IMR-90 (cell line): ENCODE results near the gene LRP1B. TPM values are rescaled to one million over a fixed set of nuclear protein-coding genes. Genes with fewer than 3 reads are reported as not detected.

Experiments used
- ATAC-seq: fragments of 200-7000 bp; cut with Tn5 transposase; 2 replicates; pipeline ENCODE4 v1.9.1; 2020; ENCODE audit warnings: low read depth, mild to moderate bottlenecking, moderate library complexity
- BruUV-seq: library from RNA; stranded (reverse); fragments of 400-500 nt; replicated peaks from 2 replicates; lab custom pipeline; 2021; lab: Mats Ljungman, UMichigan
- CTCF ChIA-PET: fragments of 300-600 bp; formaldehyde crosslinking; extraction: SDS; loops from one replicate; lab custom pipeline; 2021; ENCODE audit warnings: antibody characterized with exemption; lab: Yijun Ruan, JAX
- POLR2A ChIA-PET: fragments of 300-600 bp; sonication (Branson Sonifier 250); formaldehyde crosslinking; loops from one replicate; lab custom pipeline; 2022; ENCODE audit warnings: antibody characterized with exemption; ENCODE audit not compliant: unreplicated experiment; lab: Charles Lee
- DNase-seq: peaks from one replicate; pipeline ENCODE4 v3.0.0; 2013
- H2AFZ ChIP-seq: replicated peaks from 2 replicates; pipeline ENCODE3; 2013; ENCODE audit warnings: low read length, mild to moderate bottlenecking; ENCODE audit not compliant: poor library complexity
- H2AK5ac ChIP-seq: 2 replicates; pipeline ENCODE4 v1.6.1; 2013; ENCODE audit warnings: low read depth, low read length, inconsistent platforms
- H2AK9ac ChIP-seq: replicated peaks from 2 replicates; pipeline ENCODE3; 2013; ENCODE audit warnings: mild to moderate bottlenecking, low read depth, low read length, moderate library complexity; ENCODE audit not compliant: poor library complexity
- H2BK120ac ChIP-seq: 2 replicates; pipeline ENCODE4 v1.6.1; 2013; ENCODE audit warnings: low read depth, low read length, inconsistent platforms
- H2BK15ac ChIP-seq: 3 replicates; pipeline ENCODE4 v1.6.1; 2013; ENCODE audit warnings: low read depth, low read length, inconsistent platforms
- H2BK20ac ChIP-seq: 2 replicates; pipeline ENCODE4 v1.6.1; 2013; ENCODE audit warnings: low read depth, mild to moderate bottlenecking, inconsistent platforms, low read length, moderate library complexity
- H2BK5ac ChIP-seq: 2 replicates; pipeline ENCODE4 v1.6.1; 2013; ENCODE audit warnings: mild to moderate bottlenecking, low read depth, low read length, inconsistent platforms; ENCODE audit not compliant: poor library complexity, severe bottlenecking
- H3K14ac ChIP-seq: replicated peaks from 2 replicates; pipeline ENCODE4 v1.6.1; 2013; ENCODE audit warnings: low read depth, low read length, inconsistent platforms
- H3K18ac ChIP-seq: 2 replicates; pipeline ENCODE4 v1.6.1; 2013; ENCODE audit warnings: low read depth, low read length, control low read depth
- H3K23ac ChIP-seq: 2 replicates; pipeline ENCODE4 v1.6.1; 2013; ENCODE audit warnings: low read depth, low read length, inconsistent platforms
- H3K27ac ChIP-seq: 2 replicates; pipeline ENCODE4 v1.5.1; 2013; ENCODE audit warnings: mild to moderate bottlenecking, control low read depth, low read length; ENCODE audit not compliant: insufficient read depth
- H3K27me3 ChIP-seq: 2 replicates; pipeline ENCODE4 v1.6.1; 2013; ENCODE audit warnings: low read length; ENCODE audit not compliant: control insufficient read depth, insufficient read depth
- H3K36me3 ChIP-seq: 2 replicates; pipeline ENCODE4 v1.6.1; 2013; ENCODE audit warnings: low read length, mixed read lengths; ENCODE audit not compliant: control insufficient read depth, insufficient read depth
- H3K4ac ChIP-seq: 2 replicates; pipeline ENCODE4 v1.6.1; 2013; ENCODE audit warnings: low read depth, low read length, inconsistent platforms
- H3K4me1 ChIP-seq: 2 replicates; pipeline ENCODE4 v1.6.1; 2013; ENCODE audit warnings: low read length, mixed read lengths; ENCODE audit not compliant: control insufficient read depth, insufficient read depth
- H3K4me2 ChIP-seq: 2 replicates; pipeline ENCODE4 v1.6.1; 2013; ENCODE audit warnings: low read depth, mild to moderate bottlenecking, control low read depth, low read length, moderate library complexity
- H3K4me3 ChIP-seq: 2 replicates; pipeline ENCODE4 v1.5.1; 2013; ENCODE audit warnings: low read depth, mild to moderate bottlenecking, control low read depth, low read length, moderate library complexity; ENCODE audit not compliant: insufficient read depth
- H3K56ac ChIP-seq: 2 replicates; pipeline ENCODE4 v1.6.1; 2013; ENCODE audit warnings: low read length, inconsistent platforms; ENCODE audit not compliant: insufficient read depth; ENCODE audit errors: extremely low read depth
- H3K79me1 ChIP-seq, 2 experiments: 2 replicates each; pipeline ENCODE4 v1.6.1; 2013; ENCODE audit warnings: low read length in 2 of 2, inconsistent platforms in 1 of 2, low read depth in 1 of 2
- H3K9ac ChIP-seq: 2 replicates; pipeline ENCODE4 v1.6.1; 2013; ENCODE audit warnings: low read depth, low read length, control low read depth
- H3K9me1 ChIP-seq: 2 replicates; pipeline ENCODE4 v1.6.1; 2013; ENCODE audit warnings: low read length, inconsistent platforms; ENCODE audit not compliant: insufficient read depth
- H3K9me3 ChIP-seq: 2 replicates; pipeline ENCODE4 v1.6.1; 2013; ENCODE audit warnings: low read length; ENCODE audit not compliant: control insufficient read depth, insufficient read depth
- H4K20me1 ChIP-seq: 2 replicates; pipeline ENCODE4 v1.6.1; 2013; ENCODE audit warnings: low read length, inconsistent platforms; ENCODE audit not compliant: insufficient read depth
- H4K5ac ChIP-seq: 2 replicates; pipeline ENCODE4 v1.6.1; 2013; ENCODE audit warnings: mild to moderate bottlenecking, low read depth, low read length, control low read depth
- H4K8ac ChIP-seq, 2 experiments: 2 replicates each; pipeline ENCODE4 v1.6.1; 2013; ENCODE audit warnings: low read depth in 2 of 2, low read length in 2 of 2, control low read depth in 1 of 2, inconsistent platforms in 1 of 2
- H4K91ac ChIP-seq: 2 replicates; pipeline ENCODE4 v1.6.1; 2013; ENCODE audit warnings: low read depth, low read length, inconsistent platforms; ENCODE audit not compliant: insufficient read depth
- BHLHE40 ChIP-seq: fragments of 150-350 bp; IDR thresholded peaks from 2 replicates; pipeline ENCODE4 v1.6.1; 2016; ENCODE audit warnings: mild to moderate bottlenecking, low read depth, low read length
- CEBPB ChIP-seq: IDR thresholded peaks from 2 replicates; pipeline ENCODE4 v1.6.1; 2012; ENCODE audit warnings: low read depth, low read length, improper control_type of control experiment
- CHD1 ChIP-seq: IDR thresholded peaks from 2 replicates; pipeline ENCODE4 v1.6.1; 2012; ENCODE audit warnings: low read depth, low read length, improper control_type of control experiment
- FOS ChIP-seq: fragments of 150-350 bp; IDR thresholded peaks from 2 replicates; pipeline ENCODE4 v1.6.1; 2016; ENCODE audit warnings: low read depth, low read length
- MAFK ChIP-seq: IDR thresholded peaks from 2 replicates; pipeline ENCODE4 v1.6.1; 2012; ENCODE audit warnings: low read depth, low read length, improper control_type of control experiment
- MAZ ChIP-seq: IDR thresholded peaks from 2 replicates; pipeline ENCODE4 v1.6.1; 2012; ENCODE audit warnings: low read depth, mild to moderate bottlenecking, low read length, improper control_type of control experiment, moderate library complexity, borderline replicate concordance
- MXI1 ChIP-seq: IDR thresholded peaks from 2 replicates; pipeline ENCODE4 v1.6.1; 2012; ENCODE audit warnings: low read depth, mild to moderate bottlenecking, low read length, moderate library complexity, borderline replicate concordance
- NFE2L2 ChIP-seq: fragments of 150-350 bp; IDR thresholded peaks from 2 replicates; pipeline ENCODE4 v1.6.1; 2016; ENCODE audit warnings: low read depth, mild to moderate bottlenecking, low read length
- RAD21 ChIP-seq: IDR thresholded peaks from 2 replicates; pipeline ENCODE4 v1.6.1; 2012; ENCODE audit warnings: low read length, improper control_type of control experiment
- RCOR1 ChIP-seq: IDR thresholded peaks from 2 replicates; pipeline ENCODE4 v1.6.1; 2012; ENCODE audit warnings: mild to moderate bottlenecking, low read length, improper control_type of control experiment; ENCODE audit not compliant: insufficient replicate concordance
- RFX5 ChIP-seq: IDR thresholded peaks from 2 replicates; pipeline ENCODE4 v1.8.0; 2012; ENCODE audit warnings: low read depth, mild to moderate bottlenecking, low read length, moderate library complexity
- SMC3 ChIP-seq: fragments of 150-350 bp; IDR thresholded peaks from 2 replicates; pipeline ENCODE4 v1.6.1; 2016; ENCODE audit warnings: low read depth, mild to moderate bottlenecking, antibody characterized with exemption, low read length, moderate library complexity
- WGBS, 2 experiments: methylation state at CpG; one replicate each; pipeline versions ENCODE4 v1.1.5 to v1.1.7; 2013; ENCODE audit warnings: missing lambda C conversion rate in 2 of 2; ENCODE audit not compliant: insufficient read length in 1 of 2; ENCODE audit errors: extremely low coverage in 2 of 2; 5-methylcytosine and 5-hydroxymethylcytosine counted together
- dilution Hi-C: fragments of 300-500 bp; cut with HindIII; formaldehyde crosslinking; loops from one replicate; pipeline ENCODE4 v1.14.3; 2018; ENCODE audit warnings: low sequenced_read_pairs; ENCODE audit not compliant: unreplicated experiment
- in situ Hi-C: fragments of 300-500 bp; cut with MboI; formaldehyde crosslinking; loops from 3 replicates; pipeline ENCODE4 v1.14.3; 2019; ENCODE audit warnings: low sequenced_read_pairs, inconsistent platforms, mixed read lengths
- intact Hi-C: fragments of 100-400 bp; cut with micrococcal nuclease; formaldehyde crosslinking; loops from 2 replicates; pipeline ENCODE4 v1.10.0; 2022
- polyA plus RNA-seq, 3 experiments: library from polyadenylated mRNA; depleted of rRNA; stranded (reverse); fragments of >200 nt; gene quantifications; 2 replicates each; pipeline ENCODE4 v1.2.3, GENCODE V29; 2012; ENCODE audit warnings: low replicate concordance in 1 of 3
- total RNA-seq: library from RNA; depleted of rRNA; stranded (reverse); fragments of >200 nt; gene quantifications from 2 replicates; pipeline ENCODE4 v1.2.3, GENCODE V29; 2012
- TF ChIP-seq, protein P1 (sequence below): conservative IDR thresholded peaks from 2 replicates; pipeline ENCODE4 v1.5.1; 2012; ENCODE audit warnings: mild to moderate bottlenecking, low read depth, low read length, improper control_type of control experiment
- TF ChIP-seq, protein P2 (sequence below): fragments of 150-350 bp; IDR thresholded peaks from 2 replicates; pipeline ENCODE4 v1.6.1; 2016; ENCODE audit warnings: low read depth, mild to moderate bottlenecking, low read length, moderate library complexity, borderline replicate concordance
- TF ChIP-seq, protein P3 (sequence below): fragments of 150-350 bp; IDR thresholded peaks from 2 replicates; pipeline ENCODE4 v1.6.1; 2017; ENCODE audit warnings: mild to moderate bottlenecking, antibody characterized with exemption, low read length, low read depth

LRP1B gene
- total and polyA plus RNA-seq, 2 of the 4 experiments (the other 2 are of a cell fraction), result under 0.01 to 0.02 TPM

DNA sequence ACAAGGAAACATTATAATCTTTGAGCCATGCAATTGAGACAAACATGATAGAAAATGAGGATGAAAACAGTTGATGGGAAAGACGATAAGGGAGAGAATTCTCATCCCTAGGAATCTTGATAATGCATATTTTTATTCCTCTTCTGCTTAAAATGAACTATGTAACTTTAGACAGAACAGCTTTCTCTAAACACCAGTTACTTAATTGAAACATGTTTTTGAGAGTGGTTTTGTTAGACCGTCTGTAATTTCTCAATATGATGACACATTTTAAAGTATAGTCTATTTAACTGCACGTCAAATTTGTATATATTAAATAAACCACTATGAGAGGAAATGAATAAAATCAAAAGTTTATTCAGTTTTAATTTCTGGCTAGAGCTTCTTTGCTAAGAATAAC, 1896.7 kb downstream of the LRP1B start:
- no peak overlapping the region for H2BK5ac ChIP-seq
- H3K4ac ChIP-seq, result no peak overlapping the region
- H3K4me3 ChIP-seq, result no peak overlapping the region
- no peaks in the 10 kb centered on the region for H3K36me3 ChIP-seq
- in situ Hi-C loops (no loop called here), dilution Hi-C loops (no loop called here), intact Hi-C loops (no loop called here)
- no peaks in the 10 kb centered on the region for H3K79me1 ChIP-seq
- H2BK120ac ChIP-seq, result no peak overlapping the region
- no peak for DNase-seq
- H3K4me2 ChIP-seq, result no peak overlapping the region
- no CpG with 5 or more reads among the region's 3 CpGs for WGBS, 2 experiments
- no peak for ATAC-seq
- no peak overlapping the region; the same call in 1 of the 2 replicates for H3K56ac ChIP-seq
- no peak overlapping the region for H2BK20ac ChIP-seq
- H3K18ac ChIP-seq, result no peak overlapping the region
- ChIA-PET POLR2A (no interaction called here), CTCF (no interaction called here)
- H2AK9ac ChIP-seq, result no peak overlapping the region
- H3K4me1 ChIP-seq, result no peaks in the 10 kb centered on the region
- no peak overlapping the region for H2AFZ ChIP-seq
- no peaks in the 10 kb centered on the region for H3K9me1 ChIP-seq
- no peak overlapping the region for H2BK15ac ChIP-seq
- H3K14ac ChIP-seq, result no peak overlapping the region
- no peaks in the 10 kb centered on the region for H3K27me3 ChIP-seq
- no peaks in the 10 kb centered on the region for H4K20me1 ChIP-seq
- no peak overlapping the region for H3K9ac ChIP-seq
- H4K5ac ChIP-seq, result no peak overlapping the region
- no peak overlapping the region for H3K23ac ChIP-seq
- no peak overlapping the region for H2AK5ac ChIP-seq
- TF ChIP-seq FOS (no peak), RFX5 (no peak), NFE2L2 (no peak), MXI1 (no peak), CHD1 (no peak), MAFK (no peak), BHLHE40 (no peak), RAD21 (no peak), RCOR1 (no peak), MAZ (no peak), SMC3 (no peak), CEBPB (no peak)
- TF ChIP-seq, protein P1, sequence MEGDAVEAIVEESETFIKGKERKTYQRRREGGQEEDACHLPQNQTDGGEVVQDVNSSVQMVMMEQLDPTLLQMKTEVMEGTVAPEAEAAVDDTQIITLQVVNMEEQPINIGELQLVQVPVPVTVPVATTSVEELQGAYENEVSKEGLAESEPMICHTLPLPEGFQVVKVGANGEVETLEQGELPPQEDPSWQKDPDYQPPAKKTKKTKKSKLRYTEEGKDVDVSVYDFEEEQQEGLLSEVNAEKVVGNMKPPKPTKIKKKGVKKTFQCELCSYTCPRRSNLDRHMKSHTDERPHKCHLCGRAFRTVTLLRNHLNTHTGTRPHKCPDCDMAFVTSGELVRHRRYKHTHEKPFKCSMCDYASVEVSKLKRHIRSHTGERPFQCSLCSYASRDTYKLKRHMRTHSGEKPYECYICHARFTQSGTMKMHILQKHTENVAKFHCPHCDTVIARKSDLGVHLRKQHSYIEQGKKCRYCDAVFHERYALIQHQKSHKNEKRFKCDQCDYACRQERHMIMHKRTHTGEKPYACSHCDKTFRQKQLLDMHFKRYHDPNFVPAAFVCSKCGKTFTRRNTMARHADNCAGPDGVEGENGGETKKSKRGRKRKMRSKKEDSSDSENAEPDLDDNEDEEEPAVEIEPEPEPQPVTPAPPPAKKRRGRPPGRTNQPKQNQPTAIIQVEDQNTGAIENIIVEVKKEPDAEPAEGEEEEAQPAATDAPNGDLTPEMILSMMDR, result no peak
- TF ChIP-seq, protein P2, sequence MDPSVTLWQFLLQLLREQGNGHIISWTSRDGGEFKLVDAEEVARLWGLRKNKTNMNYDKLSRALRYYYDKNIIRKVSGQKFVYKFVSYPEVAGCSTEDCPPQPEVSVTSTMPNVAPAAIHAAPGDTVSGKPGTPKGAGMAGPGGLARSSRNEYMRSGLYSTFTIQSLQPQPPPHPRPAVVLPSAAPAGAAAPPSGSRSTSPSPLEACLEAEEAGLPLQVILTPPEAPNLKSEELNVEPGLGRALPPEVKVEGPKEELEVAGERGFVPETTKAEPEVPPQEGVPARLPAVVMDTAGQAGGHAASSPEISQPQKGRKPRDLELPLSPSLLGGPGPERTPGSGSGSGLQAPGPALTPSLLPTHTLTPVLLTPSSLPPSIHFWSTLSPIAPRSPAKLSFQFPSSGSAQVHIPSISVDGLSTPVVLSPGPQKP, result no peak
- TF ChIP-seq, protein P3, sequence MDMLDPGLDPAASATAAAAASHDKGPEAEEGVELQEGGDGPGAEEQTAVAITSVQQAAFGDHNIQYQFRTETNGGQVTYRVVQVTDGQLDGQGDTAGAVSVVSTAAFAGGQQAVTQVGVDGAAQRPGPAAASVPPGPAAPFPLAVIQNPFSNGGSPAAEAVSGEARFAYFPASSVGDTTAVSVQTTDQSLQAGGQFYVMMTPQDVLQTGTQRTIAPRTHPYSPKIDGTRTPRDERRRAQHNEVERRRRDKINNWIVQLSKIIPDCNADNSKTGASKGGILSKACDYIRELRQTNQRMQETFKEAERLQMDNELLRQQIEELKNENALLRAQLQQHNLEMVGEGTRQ, result no peak
- no peak overlapping the region for H3K27ac ChIP-seq
- BruUV-seq, result no TSS peak
- H4K8ac ChIP-seq, result no peak overlapping the region
- H4K91ac ChIP-seq, result no peak overlapping the region
- no peaks in the 10 kb centered on the region for H3K9me3 ChIP-seq
